Measurements from ENCODE around the gene PCSK6.

DNA sequence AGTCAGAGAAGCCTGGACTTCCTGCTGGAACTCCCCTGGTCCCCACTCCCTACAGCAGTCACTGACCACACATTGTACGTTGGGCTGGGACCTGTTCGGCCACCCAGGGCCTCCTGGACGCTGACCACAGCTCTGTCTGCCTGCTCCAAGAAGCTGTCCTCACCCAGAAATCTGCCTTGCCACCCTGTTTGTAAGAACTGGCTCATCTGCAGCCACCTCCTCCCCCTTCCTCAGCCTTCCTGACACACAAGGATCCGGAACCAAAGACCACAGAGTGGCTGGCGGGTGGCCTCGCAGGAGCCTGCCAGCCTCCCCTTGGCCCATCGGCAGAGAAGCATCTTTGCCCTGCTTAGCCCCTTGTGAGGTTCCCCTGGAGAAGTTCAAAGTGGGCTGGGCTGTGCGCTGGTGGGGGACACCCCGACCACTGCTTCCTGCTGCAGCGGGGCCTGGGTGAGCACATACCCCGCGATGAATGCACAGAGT is 91.9 kb downstream of the PCSK6 start:
- TF ChIP-seq, protein P1, sequence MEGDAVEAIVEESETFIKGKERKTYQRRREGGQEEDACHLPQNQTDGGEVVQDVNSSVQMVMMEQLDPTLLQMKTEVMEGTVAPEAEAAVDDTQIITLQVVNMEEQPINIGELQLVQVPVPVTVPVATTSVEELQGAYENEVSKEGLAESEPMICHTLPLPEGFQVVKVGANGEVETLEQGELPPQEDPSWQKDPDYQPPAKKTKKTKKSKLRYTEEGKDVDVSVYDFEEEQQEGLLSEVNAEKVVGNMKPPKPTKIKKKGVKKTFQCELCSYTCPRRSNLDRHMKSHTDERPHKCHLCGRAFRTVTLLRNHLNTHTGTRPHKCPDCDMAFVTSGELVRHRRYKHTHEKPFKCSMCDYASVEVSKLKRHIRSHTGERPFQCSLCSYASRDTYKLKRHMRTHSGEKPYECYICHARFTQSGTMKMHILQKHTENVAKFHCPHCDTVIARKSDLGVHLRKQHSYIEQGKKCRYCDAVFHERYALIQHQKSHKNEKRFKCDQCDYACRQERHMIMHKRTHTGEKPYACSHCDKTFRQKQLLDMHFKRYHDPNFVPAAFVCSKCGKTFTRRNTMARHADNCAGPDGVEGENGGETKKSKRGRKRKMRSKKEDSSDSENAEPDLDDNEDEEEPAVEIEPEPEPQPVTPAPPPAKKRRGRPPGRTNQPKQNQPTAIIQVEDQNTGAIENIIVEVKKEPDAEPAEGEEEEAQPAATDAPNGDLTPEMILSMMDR (IDR thresholded peaks at IDR 0.05): no peak
- TF ChIP-seq SIN3A (IDR thresholded peaks at IDR 0.05; ENCODE audit: borderline replicate concordance, insufficient read depth, low read depth, low read length): no peak
- TF ChIP-seq, protein P2, sequence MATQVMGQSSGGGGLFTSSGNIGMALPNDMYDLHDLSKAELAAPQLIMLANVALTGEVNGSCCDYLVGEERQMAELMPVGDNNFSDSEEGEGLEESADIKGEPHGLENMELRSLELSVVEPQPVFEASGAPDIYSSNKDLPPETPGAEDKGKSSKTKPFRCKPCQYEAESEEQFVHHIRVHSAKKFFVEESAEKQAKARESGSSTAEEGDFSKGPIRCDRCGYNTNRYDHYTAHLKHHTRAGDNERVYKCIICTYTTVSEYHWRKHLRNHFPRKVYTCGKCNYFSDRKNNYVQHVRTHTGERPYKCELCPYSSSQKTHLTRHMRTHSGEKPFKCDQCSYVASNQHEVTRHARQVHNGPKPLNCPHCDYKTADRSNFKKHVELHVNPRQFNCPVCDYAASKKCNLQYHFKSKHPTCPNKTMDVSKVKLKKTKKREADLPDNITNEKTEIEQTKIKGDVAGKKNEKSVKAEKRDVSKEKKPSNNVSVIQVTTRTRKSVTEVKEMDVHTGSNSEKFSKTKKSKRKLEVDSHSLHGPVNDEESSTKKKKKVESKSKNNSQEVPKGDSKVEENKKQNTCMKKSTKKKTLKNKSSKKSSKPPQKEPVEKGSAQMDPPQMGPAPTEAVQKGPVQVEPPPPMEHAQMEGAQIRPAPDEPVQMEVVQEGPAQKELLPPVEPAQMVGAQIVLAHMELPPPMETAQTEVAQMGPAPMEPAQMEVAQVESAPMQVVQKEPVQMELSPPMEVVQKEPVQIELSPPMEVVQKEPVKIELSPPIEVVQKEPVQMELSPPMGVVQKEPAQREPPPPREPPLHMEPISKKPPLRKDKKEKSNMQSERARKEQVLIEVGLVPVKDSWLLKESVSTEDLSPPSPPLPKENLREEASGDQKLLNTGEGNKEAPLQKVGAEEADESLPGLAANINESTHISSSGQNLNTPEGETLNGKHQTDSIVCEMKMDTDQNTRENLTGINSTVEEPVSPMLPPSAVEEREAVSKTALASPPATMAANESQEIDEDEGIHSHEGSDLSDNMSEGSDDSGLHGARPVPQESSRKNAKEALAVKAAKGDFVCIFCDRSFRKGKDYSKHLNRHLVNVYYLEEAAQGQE (IDR thresholded peaks at IDR 0.05; ENCODE audit: insufficient read depth in 1 of 2, low read depth in 2 of 2, low read length in 1 of 2): no peak

Data from Panc1 (cell line).